Astrocyte (in vitro differentiated cells and primary cell): ENCODE data around the gene KRT80.

Source experiments
- CTCF ChIP-seq: IDR thresholded peaks from 2 replicates; pipeline ENCODE4 v1.5.1; 2011; ENCODE audit warnings: low read depth, mild to moderate bottlenecking, inconsistent platforms, low read length, moderate library complexity; ENCODE audit not compliant: insufficient read depth
- EZH2 ChIP-seq: IDR thresholded peaks from 2 replicates; pipeline ENCODE4 v1.6.1; 2012; ENCODE audit warnings: mild to moderate bottlenecking, low read length, inconsistent platforms; ENCODE audit not compliant: insufficient read depth

- TF ChIP-seq CTCF = no peak
- no peak for TF ChIP-seq EZH2
These were observed 27.2 kb downstream of the KRT80 start for GRCh38 chr12:52164624-52165023.
